ENCODE measurements around the gene TEX13B. TPM values are rescaled to one million over a fixed set of nuclear protein-coding genes. Genes with fewer than 3 reads are reported as not detected.

The TEX13B gene, protein sequence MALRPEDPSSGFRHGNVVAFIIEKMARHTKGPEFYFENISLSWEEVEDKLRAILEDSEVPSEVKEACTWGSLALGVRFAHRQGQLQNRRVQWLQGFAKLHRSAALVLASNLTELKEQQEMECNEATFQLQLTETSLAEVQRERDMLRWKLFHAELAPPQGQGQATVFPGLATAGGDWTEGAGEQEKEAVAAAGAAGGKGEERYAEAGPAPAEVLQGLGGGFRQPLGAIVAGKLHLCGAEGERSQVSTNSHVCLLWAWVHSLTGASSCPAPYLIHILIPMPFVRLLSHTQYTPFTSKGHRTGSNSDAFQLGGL
- total RNA-seq, result not detected in 2 replicates

DNA sequence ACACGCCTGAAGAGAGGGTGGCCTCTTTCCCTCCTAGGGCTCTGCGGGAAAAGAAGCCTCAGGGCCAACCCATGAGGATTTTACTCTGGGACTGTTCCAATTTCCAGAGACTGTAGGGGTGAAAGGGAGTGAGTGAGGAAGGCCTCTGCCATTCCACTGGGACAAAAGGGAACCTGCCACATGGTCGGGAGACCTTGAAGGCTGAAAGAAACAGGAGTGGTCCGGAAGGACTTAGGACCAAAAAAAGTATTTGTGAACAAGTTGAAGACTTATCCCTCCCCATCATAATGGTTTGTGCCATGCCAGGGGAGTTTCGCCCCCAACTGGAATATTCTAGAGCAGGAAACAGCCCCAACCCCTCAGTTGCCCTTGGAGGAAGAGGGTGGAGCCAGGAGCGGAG, at the start of gene TEX13B:
TEX13B (minus strand) TSS at position 15 of the 400 bp plus-strand sequence. CDS start 243 bp downstream, outside the sequence.
- H3K36me3 ChIP-seq (ENCODE audit: control insufficient read depth, insufficient read depth, low read length), result no peaks in the 10 kb centered on the region
- DNase-seq (ENCODE audit: low read depth), result no peak
- no peaks in the 10 kb centered on the region for H3K27me3 ChIP-seq (ENCODE audit: control insufficient read depth, insufficient read depth, low read length)
- TF ChIP-seq CTCF (IDR thresholded peaks at IDR 0.05; ENCODE audit: insufficient read depth, low read length, poor library complexity, severe bottlenecking), result no peak
- no peak within 1 kb of the TSS for H3K4me3 ChIP-seq (ENCODE audit: low read depth, low read length)

DNA sequence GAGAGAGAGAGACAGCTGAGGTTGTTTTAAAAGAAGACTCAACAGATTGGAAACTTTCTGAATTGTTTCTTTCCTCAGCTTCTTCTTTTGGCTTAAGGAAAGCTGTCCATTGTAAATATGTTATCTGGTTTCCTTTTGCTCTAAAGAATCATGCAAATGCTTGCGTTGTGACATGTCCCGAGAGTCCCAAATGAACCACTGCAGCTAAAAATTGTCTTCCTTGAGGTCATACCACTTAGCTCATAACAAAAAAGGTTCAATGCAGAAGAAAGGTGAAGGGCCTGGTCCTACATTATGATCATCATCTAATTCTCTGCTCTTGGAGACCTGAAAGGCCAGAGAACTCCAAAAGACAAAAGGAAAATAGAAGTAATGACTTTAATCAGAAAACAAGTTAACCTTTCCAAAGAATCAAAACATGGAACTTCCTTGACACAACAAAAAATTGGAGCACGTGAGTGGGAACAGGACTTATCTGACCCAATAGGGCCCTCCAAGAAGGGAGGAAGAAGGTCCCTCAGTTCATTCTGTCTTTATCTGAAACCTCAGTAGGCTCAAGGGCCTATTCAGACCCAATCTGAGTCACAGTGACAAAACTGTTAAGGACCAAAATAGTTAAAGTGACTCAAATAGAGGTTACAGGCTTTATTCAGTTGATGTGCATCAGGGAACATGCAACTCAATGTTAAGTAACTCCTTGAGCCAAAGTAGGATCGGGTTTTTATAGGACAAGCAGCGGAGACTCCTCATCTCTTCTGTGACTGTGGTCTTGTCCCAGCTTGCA, 48.0 kb upstream of the TEX13B start:
- Histone ChIP-seq H3K27me3 (ENCODE audit: control insufficient read depth, insufficient read depth, low read length) (no peaks in the 10 kb centered on the region), H3K36me3 (ENCODE audit: control insufficient read depth, insufficient read depth, low read length) (no peaks in the 10 kb centered on the region), H3K4me3 (ENCODE audit: low read depth, low read length) (no peak overlapping the region)
- no peak for DNase-seq (ENCODE audit: low read depth)
- no peak for TF ChIP-seq CTCF (IDR thresholded peaks at IDR 0.05; ENCODE audit: insufficient read depth, low read length, poor library complexity, severe bottlenecking)

DNA sequence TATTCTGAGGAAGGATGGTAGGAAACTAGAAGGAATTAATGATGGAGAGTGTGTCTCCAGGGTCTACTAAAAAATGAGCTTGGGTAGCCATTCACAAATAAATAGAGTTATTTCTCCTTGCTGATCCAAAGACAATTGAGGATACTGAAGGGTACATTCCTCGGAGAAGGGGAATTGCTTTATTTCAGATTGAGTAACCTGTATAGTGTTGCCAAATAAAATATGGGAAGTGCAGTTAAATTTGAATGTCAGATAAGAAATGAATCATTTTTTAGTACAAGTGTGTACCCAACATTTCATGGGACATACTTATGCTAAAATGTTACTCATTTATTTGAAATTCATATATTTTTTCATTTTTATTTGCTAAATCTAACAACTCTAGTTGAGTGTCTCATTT, 46.7 kb upstream of the TEX13B start:
- no peaks in the 10 kb centered on the region for H3K27me3 ChIP-seq (ENCODE audit: control insufficient read depth, insufficient read depth, low read length)
- H3K36me3 ChIP-seq (ENCODE audit: control insufficient read depth, insufficient read depth, low read length), result no peaks in the 10 kb centered on the region
- DNase-seq (ENCODE audit: low read depth), result no peak
- H3K4me3 ChIP-seq (ENCODE audit: low read depth, low read length), result no peak overlapping the region
- no peak for TF ChIP-seq CTCF (IDR thresholded peaks at IDR 0.05; ENCODE audit: insufficient read depth, low read length, poor library complexity, severe bottlenecking)

- H3K36me3 ChIP-seq (ENCODE audit: control insufficient read depth, insufficient read depth, low read length), result no peaks in the 10 kb centered on the region
- H3K4me3 ChIP-seq (ENCODE audit: low read depth, low read length), result no peak overlapping the region
- H3K27me3 ChIP-seq (ENCODE audit: control insufficient read depth, insufficient read depth, low read length), result no peaks in the 10 kb centered on the region
- no peak for TF ChIP-seq CTCF (IDR thresholded peaks at IDR 0.05; ENCODE audit: insufficient read depth, low read length, poor library complexity, severe bottlenecking)
- no peak for DNase-seq (ENCODE audit: low read depth)
Measured at GRCh38 chrX:108025954-108026600, 43.9 kb upstream of the TEX13B start.

- TF ChIP-seq CTCF (IDR thresholded peaks at IDR 0.05; ENCODE audit: insufficient read depth, low read length, poor library complexity, severe bottlenecking), result no peak
- Histone ChIP-seq H3K36me3 (ENCODE audit: control insufficient read depth, insufficient read depth, low read length) (no peaks in the 10 kb centered on the region), H3K27me3 (ENCODE audit: control insufficient read depth, insufficient read depth, low read length) (no peaks in the 10 kb centered on the region), H3K4me3 (ENCODE audit: low read depth, low read length) (no peak overlapping the region)
- no peak for DNase-seq (ENCODE audit: low read depth)
Measured at GRCh38 chrX:108025376-108025775, 43.2 kb upstream of the TEX13B start.
